HG02798 (cell line): ENCODE data around the gene LCN15.
"Not testable (repeated sequence)": the region's sequence is repeated elsewhere in the genome, so short reads cannot be mapped to it uniquely, and the experiment has no call there.

Source experiments
- ATAC-seq: cut with Tn5 transposase; IDR thresholded peaks from one replicate; pipeline ENCODE4 v1.9.1; 2021; ENCODE audit warnings: mild to moderate bottlenecking; ENCODE audit not compliant: unreplicated experiment, poor library complexity

LCN15 gene

DNA sequence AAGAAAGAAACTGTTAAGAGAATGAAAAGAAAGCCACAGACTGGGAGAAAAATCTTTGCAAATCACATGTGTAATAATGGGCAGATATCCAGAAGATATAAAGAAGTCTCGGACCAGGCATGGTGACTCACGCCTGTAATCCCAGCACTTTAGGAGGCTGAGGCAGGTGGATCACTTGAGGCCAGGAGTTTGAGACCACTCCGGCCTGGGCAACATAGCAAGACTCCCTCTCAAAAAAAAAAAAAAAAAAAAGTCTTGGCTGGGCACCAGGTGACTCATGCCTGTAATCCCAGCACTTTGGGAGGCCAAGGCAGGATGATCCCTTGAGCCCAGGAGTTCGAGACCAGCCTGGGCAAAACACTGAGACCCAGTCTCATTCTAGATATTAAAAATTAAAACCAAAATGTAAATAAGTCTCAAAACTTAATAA is 53.1 kb downstream of the LCN15 start:
- ATAC-seq, result not testable (repeated sequence)

DNA sequence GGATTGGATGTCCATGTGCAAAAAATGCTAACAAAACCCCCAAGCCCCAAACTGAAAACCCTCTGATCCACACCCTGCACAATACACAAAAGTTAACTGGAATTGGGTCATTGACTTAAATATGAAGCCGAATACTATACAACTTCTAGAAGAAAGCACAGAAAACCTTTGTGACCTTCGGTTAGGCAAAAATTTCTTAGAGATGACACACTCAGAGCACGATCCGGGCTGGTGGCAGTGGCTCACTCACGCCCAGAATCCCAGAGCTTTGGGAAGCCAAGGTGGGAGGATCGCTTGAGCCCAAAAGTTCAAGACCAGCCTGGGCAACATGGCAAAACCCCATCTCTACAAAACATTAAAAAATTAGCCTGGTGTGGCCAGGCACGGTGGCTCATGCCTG is 53.8 kb downstream of the LCN15 start:
- ATAC-seq, result no peak
